SH-SY5Y (cell line): ENCODE data around the gene CFAP107.

Experiments used
- GATA2 ChIP-seq: IDR thresholded peaks from 2 replicates; pipeline ENCODE4 v1.6.1; 2011; ENCODE audit warnings: mild to moderate bottlenecking, low read depth, low read length
- GATA3 ChIP-seq: IDR thresholded peaks from 2 replicates; pipeline ENCODE4 v1.6.1; 2011; ENCODE audit warnings: low read depth, mild to moderate bottlenecking, low read length, moderate library complexity

- TF ChIP-seq GATA2, result no peak
- TF ChIP-seq GATA3, result no peak
These were observed 4.1 kb upstream of the CFAP107 start for GRCh38 chr1:12741946-12742345.
